HG02943 (cell line): ENCODE measurements around the gene VSTM2L.
"Not testable (repeated sequence)": the region's sequence is repeated elsewhere in the genome, so short reads cannot be mapped to it uniquely, and the experiment has no call there.

Source experiments
- ATAC-seq: cut with Tn5 transposase; IDR thresholded peaks from one replicate; pipeline ENCODE4 v1.9.1; 2021; ENCODE audit warnings: mild to moderate bottlenecking, low read depth, moderate library complexity; ENCODE audit not compliant: unreplicated experiment

VSTM2L gene, protein sequence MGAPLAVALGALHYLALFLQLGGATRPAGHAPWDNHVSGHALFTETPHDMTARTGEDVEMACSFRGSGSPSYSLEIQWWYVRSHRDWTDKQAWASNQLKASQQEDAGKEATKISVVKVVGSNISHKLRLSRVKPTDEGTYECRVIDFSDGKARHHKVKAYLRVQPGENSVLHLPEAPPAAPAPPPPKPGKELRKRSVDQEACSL

DNA sequence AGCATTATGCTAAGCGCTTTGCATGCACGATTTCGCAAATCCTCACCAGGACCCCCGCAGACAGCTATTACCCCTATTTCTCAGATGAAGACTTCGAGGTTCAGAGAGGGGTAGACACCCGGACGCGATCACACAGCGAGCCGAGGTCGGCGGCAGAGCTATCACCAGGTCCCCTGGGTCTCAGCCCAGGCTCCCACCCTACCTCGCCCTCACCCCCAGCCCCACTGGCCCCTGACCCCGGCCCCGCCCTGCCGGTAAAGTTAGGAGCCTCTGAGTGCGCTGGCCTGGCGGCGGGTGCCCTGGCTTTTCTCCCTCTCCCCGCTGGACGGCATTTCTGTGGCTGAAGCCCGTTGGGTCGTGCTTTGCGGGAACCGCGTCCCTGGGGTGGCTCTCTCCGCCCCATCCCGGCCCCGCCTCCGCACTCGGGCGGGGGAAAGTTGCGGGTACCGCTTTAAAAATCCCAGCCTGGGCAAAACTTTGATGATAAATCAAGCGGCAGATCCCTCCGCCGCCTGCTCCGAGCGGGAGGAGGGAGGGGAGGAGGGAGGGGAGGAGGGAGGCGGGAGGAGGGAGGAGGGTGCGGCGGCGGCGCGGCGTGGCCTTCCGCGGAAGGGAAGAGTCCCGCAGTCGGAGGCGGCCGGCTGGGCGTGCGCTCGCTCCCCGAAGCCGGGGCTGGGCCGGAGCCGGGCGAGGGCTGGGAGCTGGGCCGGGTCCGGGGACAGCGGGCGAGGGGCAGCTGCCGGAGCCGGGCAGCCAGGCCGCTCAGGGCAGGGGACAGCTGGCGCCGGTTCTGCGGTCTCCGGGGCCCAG lies at the start of gene VSTM2L:
TSS of gene VSTM2L (plus strand) at position 624 of the 810 bp plus-strand sequence. CDS start 224 bp downstream, outside the sequence.
- no peak for ATAC-seq

DNA sequence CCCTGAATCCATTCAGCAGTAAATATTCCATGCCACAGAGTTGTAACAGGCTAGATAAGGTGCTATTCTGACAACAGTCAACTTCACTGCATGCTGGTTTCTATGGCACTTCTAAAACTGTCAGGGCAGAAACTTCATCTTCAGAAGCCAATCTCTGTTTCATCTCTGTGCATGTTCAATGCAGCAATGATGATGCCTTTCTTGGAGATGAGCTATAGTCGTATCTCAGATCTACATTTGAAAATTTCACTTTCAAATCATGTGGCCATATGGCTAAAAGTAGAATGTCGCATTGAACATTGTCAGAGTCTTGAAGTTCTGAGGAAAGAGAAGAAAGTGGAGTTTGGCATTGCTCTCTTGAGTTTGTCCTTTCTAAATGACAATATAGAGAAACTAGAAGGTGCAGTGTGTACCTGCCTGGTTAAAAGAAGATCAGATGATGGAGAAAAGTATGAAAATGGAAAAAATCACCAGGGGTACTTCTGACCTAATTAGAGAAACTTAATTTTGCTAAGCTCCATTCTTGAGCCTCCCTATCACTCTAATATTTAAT lies 49.0 kb upstream of the VSTM2L start:
- no peak for ATAC-seq

DNA sequence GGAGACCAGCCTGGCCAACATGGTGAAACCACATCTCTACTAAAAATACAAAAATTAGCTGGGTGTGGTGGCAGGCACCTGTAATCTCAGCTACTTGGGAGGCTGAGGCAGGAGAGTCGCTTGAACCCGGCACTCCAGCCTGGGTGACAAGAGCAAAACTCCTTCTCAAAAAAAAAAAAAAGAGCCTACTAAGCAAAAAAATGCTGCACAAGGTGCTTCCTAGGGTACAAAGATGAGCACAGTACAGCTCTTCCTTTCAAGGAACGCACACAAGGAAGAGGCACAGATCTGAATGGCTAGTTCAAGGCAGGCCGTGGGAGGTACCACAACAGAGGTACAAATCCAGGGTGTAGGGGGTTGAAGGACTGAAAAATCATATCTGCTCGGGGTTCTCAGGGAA lies 46.9 kb upstream of the VSTM2L start:
- ATAC-seq = not testable (repeated sequence)

DNA sequence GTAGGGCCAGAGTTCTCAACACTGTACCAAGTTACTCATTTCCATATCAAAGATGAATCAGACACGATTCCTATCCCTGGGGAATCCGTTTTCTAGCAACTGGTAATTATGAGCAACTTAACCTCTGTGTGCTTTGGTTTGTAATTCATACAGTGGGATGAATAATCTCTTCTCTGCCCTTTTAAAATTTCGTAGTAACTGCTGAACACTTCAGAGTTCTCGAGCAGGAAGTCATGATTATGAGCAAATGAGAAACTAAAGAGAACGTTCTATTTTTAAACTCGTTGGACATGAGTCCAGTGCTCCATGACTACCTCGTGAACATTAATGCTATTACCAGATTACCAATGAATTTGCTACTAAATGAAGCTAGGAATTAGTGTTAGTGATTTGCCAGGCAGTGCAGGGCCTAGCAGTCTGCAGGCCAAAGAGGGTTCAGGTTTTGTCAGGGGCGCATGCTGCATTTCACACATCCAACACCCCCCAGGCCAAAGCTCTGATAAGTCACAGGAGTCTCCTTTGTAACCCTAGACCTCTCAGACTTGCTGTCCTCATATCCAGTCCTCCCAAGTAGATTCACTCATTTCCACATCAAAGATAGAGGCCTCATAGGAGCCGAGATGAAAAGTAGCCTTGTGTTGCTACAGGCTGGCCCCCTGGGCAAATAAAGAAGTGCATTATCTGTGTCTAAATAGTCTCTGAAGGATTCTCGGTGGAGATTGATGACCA lies 45.8 kb upstream of the VSTM2L start:
- no peak for ATAC-seq

DNA sequence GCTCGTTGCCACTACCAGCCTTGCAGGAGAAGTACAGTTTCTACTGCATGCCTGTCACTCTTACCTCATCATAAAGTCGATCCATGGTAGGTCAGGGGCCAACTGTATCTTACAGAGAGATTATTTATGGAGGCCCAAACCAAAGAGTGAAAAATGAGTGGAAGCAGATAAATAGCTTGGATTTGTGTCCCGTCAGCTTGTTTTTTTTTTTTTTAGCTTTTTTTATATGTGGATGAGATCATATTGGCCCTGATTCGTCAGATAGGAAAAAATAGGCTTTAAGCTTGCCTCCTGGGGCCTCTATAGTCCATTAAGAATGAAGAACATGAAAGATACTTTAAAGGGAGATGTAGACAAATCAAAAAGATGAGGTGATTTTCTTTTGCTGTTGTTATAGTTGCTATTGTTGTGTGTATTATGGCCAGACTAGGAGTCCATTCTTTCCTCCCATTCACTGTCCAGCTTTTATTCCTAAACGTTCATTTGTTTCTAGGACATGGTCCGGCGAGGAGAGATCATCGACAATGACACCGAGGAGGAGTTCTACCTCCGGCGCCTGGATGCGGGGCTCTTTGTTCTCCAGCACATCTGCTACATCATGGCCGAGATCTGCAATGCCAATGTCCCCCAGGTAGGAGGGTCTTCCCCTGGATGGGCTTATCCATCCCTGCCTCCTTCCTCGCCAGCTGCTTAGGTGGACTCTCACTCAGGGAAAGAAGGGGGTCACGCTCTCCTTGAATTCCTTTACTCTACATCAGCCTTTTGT lies 43.3 kb upstream of the VSTM2L start:
- no peak for ATAC-seq

DNA sequence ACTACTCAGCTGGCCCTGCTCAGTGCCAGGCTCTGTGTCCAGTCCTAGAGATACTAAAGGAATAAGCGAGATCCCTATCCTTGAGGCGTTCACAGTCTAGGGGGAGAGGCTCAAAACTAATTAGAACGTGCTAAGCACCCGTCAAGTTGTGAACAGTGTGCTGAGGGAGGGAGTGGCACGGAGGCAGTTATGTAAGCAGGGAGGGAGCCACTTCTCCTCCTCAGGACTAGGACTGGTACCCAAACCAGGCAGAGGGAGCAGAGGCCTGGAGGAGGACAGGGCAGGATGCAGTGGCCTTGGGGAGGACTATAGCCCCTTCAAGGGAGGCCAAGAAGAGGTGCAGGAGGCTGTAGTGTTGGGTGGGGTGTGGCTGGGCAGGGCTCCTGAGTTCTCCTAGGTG lies 39.6 kb upstream of the VSTM2L start:
- ATAC-seq = no peak

DNA sequence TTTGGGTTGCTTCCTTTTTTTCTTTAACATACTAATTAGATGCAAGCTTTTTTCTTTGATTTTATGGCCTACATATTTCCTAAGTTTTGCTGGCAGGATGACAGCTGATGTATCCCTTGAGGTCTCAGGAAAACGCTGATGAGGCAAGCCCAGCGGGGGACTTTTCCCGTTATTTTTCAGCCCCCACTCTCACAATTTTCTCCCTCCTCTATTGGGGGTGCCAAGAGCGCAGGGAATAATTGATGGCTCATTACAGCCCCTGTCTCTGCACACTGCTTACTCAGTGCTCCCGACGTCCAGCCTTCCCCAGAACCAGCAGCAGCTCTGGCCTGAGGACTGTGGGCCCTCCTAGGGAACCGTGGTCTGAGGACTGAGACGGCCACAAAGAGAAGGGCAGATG lies 38.6 kb upstream of the VSTM2L start:
- no peak for ATAC-seq

DNA sequence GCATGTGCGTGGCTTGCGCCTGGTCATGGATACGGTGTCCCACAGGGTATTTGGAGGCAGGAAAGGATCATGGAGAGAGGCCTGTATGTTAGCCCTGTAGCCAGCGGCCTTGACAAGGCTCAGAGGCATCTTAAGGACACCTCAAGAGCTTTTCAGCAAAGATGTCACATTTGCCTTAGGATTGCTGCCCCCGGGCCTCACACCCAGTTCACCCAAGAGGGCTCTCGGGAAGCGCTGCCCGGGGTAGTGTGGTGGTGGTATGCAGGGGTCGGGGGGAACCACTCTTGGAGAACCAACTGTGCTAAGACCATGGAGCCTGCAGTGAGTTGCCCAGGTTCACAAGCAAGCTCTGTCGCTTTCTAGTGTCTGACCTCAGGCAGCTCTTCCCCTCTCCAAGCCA lies 36.9 kb upstream of the VSTM2L start:
- no peak for ATAC-seq

DNA sequence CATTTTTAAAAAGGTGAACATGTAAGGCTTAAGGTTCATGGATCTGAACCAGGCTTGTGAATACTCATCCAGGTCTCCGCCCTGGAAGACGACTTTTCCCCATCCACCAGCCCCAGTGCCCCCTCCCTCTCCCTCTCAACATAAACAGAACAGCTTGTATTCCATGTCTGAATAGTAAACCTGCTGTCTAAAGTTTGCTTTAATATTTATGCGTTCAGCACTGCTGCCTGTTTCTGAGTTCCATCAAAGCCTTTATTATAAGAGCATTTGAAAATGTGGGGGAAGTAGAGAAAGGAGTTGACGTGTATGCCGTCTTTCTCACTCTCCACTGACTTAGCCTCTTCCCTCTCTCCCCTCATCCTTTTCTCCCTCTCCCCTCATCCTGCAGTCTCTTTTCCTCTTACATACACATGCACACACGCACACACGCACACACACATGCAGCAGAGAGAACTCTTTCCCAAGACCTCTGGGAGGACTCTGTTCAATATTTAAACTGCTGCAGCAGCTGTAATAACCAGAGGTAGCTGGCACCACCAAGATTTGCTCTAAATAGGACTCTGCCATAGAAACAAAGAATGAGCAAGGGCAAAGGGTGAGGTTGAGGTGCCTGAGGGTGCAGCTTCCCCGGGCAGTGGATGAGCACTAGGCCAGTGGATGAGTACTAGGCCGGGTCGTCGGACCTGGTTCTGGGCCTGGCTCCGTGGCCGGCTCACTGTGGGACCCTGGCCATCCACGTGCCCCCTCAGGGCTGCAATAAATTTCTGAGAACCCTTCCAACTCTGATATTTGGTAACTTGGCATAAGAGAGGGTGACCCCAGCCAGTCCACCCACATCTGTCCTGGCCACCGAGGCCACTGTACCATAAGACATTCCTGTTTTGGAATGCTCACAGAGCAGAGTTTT lies 35.4 kb upstream of the VSTM2L start:
- no peak for ATAC-seq

DNA sequence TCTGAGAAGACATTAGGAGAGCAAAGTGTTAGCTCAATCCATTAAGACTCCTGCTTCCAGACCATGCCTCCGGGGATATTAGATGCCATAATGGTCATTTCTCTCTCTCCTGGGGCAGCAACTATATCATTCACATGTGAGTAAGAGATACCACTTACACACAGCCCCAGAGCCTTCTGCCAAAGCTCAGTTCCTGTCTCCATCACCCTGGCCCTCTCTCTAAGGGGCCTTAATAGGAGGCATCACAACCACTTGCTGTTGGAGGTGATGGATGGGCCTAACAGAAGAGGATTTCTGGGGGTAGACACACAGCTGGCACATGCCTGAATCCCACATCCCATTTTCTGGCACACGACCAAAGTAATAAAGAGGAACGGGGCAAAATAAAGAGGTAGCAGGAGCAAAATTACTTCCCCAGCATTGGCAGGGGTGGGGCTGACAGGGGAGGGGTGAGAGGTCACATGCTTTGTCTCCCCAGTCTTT lies 34.0 kb upstream of the VSTM2L start:
- no peak for ATAC-seq

DNA sequence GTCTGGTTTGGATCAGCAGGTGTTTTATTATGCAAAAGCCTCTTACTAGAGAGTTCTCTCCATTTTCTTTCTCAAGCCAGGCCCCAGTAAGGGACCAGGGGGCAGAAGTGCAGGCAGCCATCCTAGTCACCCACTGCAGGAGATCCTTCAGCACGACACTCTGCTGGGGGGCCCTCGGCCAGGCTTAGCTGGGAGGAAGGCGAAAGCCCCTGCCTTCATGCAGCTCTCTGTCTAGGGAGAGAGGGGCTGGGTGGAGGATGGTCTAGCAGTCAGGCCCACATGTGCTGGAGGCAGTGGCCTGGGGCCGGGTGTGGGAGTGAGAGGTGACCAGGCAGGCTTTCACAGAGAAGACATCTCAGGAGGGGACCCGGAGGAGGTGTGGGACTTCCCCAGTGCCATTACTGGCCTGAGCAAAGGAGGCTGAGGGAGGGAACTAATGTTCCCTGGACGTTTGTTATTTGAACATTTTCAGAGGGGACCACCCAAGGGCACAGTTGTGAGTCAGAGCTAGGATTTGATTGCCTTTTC lies 33.5 kb upstream of the VSTM2L start:
- ATAC-seq = no peak

DNA sequence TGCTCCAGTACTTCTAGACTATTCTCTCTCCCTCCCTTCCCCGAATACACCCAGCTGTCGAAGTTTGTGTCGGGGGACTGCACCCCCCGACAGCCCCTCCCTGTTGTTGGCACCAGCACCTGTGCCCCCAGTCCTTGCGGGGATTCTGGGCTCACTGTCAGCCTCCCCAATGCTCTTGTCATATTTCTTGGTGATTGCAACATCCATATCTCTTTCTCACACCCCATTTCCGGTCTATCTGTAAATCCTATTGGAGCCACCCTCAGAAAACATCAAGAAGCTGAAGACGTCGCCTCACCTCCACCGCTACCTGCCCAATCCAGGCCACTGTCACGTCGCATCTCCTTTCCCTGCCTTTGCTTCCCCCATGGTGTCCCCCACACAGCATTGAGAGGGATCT lies 32.6 kb upstream of the VSTM2L start:
- no peak for ATAC-seq

DNA sequence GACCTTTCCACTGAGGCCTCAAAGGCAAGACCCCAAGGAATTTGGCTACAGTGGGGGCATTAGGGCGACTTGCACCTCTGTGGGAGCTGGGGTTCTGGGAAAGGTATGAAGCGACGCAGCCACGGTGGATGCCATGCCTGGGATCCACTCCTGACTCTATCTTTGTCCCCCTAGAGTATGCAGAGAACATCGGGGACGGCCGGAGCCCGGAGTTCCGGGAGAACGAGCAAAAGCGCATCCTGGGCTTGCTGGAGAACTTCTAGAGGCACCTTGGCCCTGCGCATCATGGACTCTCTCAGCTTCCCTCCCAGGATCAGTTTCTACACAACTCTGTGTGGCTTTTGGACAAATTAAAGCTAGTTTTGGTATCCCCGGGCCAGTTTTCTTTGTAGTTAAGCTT lies 31.2 kb upstream of the VSTM2L start:
- ATAC-seq = no peak

DNA sequence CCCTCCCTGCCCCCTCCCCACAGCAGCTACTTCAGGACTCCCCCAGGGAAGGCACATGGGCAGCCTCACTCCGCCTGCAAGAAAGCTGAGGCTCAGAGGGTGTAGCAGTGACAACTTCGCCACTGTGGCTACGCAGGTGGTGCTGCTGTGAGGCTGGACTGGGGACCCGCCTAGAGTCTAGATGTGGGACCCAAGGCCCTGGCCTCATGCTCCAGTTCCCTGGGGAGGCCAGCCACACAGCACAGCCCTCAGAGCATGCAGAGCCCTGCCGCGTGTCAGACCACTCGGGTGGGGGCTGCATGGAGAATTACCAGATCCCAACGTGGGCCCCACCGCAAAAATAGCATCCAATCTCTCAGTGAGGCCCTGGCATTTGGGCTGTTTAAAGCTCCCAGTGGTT lies 30.8 kb upstream of the VSTM2L start:
- no peak for ATAC-seq

DNA sequence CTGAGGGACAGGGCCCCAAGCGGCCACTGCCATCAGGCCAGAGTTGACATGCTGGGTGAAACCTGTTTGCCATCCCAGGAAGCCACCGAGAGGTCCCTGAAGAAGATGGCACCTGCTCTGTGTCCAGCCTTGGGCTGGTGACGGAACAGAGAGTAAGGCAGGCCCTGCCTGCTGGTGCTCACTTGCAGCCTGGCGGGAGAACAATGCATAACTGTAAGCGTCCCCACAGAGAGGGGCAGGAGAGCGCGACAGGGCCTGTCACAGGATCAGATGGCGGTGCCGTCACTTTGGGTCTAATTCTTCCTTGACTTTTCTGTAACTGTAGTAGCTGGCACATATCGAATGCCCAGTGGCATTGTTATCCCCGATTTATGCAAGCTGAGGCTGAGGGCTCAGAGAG lies 29.0 kb upstream of the VSTM2L start:
- ATAC-seq = no peak

DNA sequence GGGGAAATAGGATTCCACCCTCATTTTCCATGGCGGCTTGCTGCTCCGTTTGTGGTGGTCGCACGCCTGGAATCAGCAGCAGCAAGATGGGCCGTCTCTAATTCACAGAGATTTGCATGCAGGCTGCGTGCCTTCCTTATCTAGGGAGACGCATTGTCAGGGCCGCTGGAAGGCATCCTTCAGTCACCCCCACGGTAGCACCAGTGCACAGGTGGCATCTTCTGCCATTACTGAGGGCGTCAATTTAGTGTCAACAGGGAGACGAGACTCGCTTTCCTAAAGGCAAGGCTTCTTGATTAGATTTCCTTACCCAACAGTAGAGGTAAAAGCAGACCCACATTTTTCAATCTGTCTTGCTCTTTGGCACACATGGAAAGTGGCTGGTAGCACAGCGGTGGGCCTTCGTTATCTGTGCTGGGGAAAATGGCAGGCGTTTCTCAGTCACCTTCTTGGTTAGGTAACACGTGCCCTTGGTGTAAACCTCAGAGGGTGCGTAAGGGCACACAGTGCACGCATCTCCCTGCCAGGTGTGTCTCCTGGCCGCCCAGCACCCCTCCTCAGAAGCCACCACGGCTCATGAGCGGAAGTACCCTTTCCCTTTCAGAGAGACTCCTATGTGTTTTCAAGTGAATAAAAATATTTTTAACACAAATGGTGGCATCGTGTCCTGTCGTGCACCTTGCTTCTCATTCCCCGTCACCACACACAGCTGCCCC lies 27.3 kb upstream of the VSTM2L start:
- no peak for ATAC-seq

DNA sequence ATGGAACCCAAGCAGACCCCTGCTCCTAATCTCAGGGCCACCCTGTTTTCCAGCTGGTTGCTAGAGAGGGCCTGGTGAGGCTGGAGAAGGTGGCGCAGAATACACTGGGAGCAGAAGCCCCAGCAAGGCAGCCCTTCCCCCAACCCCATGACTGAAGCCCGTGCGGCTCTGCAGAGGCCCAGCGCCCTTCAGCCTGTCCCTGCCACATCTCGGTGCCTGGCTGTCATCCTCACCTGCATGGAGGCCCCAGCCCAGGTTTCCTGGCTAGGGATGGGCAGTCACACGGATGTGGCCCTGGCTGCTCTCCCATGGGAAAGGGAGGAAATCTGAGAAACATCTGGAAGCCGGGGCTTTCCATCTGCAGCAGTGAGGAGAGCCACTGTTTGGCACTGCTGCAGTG lies 26.1 kb upstream of the VSTM2L start:
- ATAC-seq = no peak
